ENCODE data around the gene RPL36A.
A peak's percentile ranks its signal among the peaks of the same experiment; 100 is the strongest.

The RPL36A gene

GRCh38 chrX:101368800-101369199 is 22.0 kb upstream of the RPL36A start:
- Histone ChIP-seq H3K27me3 (ENCODE audit: control insufficient read depth, insufficient read depth, low read length) (no peaks in the 10 kb centered on the region), H3K36me3 (ENCODE audit: control insufficient read depth, insufficient read depth, low read length) (no peaks in the 10 kb centered on the region), H3K4me1 (ENCODE audit: control insufficient read depth, insufficient read depth, low read length) (no peaks in the 10 kb centered on the region), H3K27ac (ENCODE audit: low read length) (no peak overlapping the region), H3K9me3 (ENCODE audit: control insufficient read depth, insufficient read depth, low read length) (no peaks in the 10 kb centered on the region), H3K4me3 (ENCODE audit: low read length) (no peak overlapping the region)
- DNase-seq (ENCODE audit: low read depth, low spot score), result no peak

DNA sequence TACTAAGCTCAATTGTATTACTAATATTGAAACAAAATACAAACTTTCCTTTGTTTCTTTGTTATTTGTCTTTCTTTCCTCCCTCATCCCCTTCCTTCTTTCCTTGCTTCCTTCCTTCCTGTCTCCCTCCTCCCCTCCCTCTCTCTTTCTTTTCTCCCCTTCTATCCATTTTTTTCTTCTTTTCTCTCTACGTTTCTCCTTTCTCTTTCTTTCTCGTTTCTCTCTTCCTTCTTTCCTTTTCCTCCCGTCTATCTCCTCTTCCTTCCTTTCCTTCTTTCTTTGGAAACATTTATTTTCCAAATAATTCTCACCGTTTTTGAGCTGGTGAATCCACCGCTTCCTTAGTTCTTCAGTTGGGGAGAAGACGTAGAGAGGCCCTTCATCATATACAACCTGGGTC is 21.1 kb upstream of the RPL36A start:
- Histone ChIP-seq H3K4me1 (ENCODE audit: control insufficient read depth, insufficient read depth, low read length) (no peaks in the 10 kb centered on the region), H3K36me3 (ENCODE audit: control insufficient read depth, insufficient read depth, low read length) (no peaks in the 10 kb centered on the region)
- WGBS (ENCODE audit: insufficient coverage, insufficient read length), result 99% methylated on average over 3 of the region's 6 CpGs

GRCh38 chrX:101370888-101371504 is 19.8 kb upstream of the RPL36A start:
- H3K4me3 ChIP-seq (ENCODE audit: low read length), result no peak overlapping the region
- no peaks in the 10 kb centered on the region for H3K4me1 ChIP-seq (ENCODE audit: control insufficient read depth, insufficient read depth, low read length)
- no peaks in the 10 kb centered on the region for H3K36me3 ChIP-seq (ENCODE audit: control insufficient read depth, insufficient read depth, low read length)
- no peaks in the 10 kb centered on the region for H3K9me3 ChIP-seq (ENCODE audit: control insufficient read depth, insufficient read depth, low read length)
- no peaks in the 10 kb centered on the region for H3K27me3 ChIP-seq (ENCODE audit: control insufficient read depth, insufficient read depth, low read length)
- WGBS (ENCODE audit: insufficient coverage, insufficient read length), result no CpG with 5 or more reads among the region's 3 CpGs
- H3K27ac ChIP-seq (ENCODE audit: low read length), result no peak overlapping the region
- DNase-seq (ENCODE audit: low read depth, low spot score), result no peak

More for the DNA sequence above, 21.1 kb upstream of the RPL36A start:
- H3K4me3 ChIP-seq (ENCODE audit: low read length), result no peak overlapping the region
- H3K27ac ChIP-seq (ENCODE audit: low read length), result no peak overlapping the region
- H3K9me3 ChIP-seq (ENCODE audit: control insufficient read depth, insufficient read depth, low read length), result no peaks in the 10 kb centered on the region
- no peaks in the 10 kb centered on the region for H3K27me3 ChIP-seq (ENCODE audit: control insufficient read depth, insufficient read depth, low read length)
- no peak for DNase-seq (ENCODE audit: low read depth, low spot score)

DNA sequence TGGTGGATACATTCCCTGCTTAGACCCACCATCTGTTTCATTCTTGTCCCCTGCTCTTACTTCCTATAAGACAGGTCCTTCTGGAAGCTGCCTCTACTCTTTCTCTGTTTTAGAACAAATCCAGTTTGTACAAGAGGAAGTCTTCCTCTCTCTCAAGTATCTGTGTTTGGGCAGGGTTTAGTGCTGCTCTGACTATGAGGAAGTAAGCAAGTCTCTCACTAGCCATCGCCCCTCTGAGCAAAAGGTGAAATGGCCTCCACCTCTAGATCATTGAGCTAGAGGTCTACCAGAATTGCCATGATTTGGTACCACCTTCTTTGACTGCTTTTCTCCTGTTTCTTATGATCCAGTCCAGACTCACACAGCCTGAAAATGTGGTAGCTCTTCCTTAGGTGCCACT is 13.3 kb upstream of the RPL36A start:
- Histone ChIP-seq H3K27me3 (ENCODE audit: control insufficient read depth, insufficient read depth, low read length) (no peaks in the 10 kb centered on the region), H3K9me3 (ENCODE audit: control insufficient read depth, insufficient read depth, low read length) (no peaks in the 10 kb centered on the region), H3K36me3 (ENCODE audit: control insufficient read depth, insufficient read depth, low read length) (no peaks in the 10 kb centered on the region), H3K4me3 (ENCODE audit: low read length) (no peak overlapping the region), H3K4me1 (ENCODE audit: control insufficient read depth, insufficient read depth, low read length) (no peaks in the 10 kb centered on the region), H3K27ac (ENCODE audit: low read length) (no peak overlapping the region)
- no CpG with 5 or more reads among the region's 1 CpG for WGBS (ENCODE audit: insufficient coverage, insufficient read length)
- DNase-seq (ENCODE audit: low read depth, low spot score), result no peak

- H3K27ac ChIP-seq (ENCODE audit: low read length), result no peak overlapping the region
- DNase-seq (ENCODE audit: low read depth, low spot score), result no peak
- WGBS (ENCODE audit: insufficient coverage, insufficient read length), result no CpG with 5 or more reads among the region's 4 CpGs
Measured at GRCh38 chrX:101383679-101384205, 7.1 kb upstream of the RPL36A start.

DNA sequence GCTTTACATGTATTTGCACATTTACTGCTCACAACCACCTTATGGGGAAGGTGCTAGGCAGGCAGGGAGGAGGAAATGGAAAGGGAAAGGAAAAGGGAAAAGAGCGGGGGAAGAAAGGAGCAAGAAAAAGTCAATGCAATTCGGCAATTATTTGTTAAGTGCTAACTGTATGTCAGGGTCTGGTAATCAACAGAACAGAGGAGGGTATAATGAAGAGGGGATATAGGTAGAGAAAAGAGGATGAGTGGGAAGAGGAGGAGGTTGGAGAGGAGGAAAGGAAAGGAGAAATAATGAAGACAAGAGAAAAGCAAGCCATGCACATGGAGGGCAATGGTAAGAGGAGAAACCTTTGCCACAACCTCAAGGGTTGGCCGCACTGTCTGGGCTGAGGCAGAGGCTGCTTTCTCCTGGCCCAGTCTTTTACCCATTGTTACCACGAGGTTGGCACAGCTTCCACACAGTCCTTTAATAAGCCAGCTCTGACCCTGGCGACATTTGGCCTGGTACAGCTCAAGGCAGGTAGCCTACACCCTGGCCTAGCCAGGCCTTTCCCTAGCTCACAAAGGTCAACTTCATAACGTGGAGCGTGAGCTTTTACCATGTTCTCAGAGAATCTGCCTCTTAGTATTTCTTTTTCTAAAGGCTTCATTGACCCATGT is 5.7 kb upstream of the RPL36A start:
- H3K36me3 ChIP-seq (ENCODE audit: control insufficient read depth, insufficient read depth, low read length), result no peaks in the 10 kb centered on the region
- no peak for DNase-seq (ENCODE audit: low read depth, low spot score)
- H3K4me3 ChIP-seq (ENCODE audit: low read length), result no peak overlapping the region
- H3K9me3 ChIP-seq (ENCODE audit: control insufficient read depth, insufficient read depth, low read length), result no peaks in the 10 kb centered on the region
- WGBS (ENCODE audit: insufficient coverage, insufficient read length), result no CpG with 5 or more reads among the region's 7 CpGs
- no peak overlapping the region for H3K27ac ChIP-seq (ENCODE audit: low read length)
- no peaks in the 10 kb centered on the region for H3K4me1 ChIP-seq (ENCODE audit: control insufficient read depth, insufficient read depth, low read length)
- no peaks in the 10 kb centered on the region for H3K27me3 ChIP-seq (ENCODE audit: control insufficient read depth, insufficient read depth, low read length)

More at GRCh38 chrX:101383679-101384205, 7.1 kb upstream of the RPL36A start:
- no peaks in the 10 kb centered on the region for H3K27me3 ChIP-seq (ENCODE audit: control insufficient read depth, insufficient read depth, low read length)
- H3K4me1 ChIP-seq (ENCODE audit: control insufficient read depth, insufficient read depth, low read length), result no peaks in the 10 kb centered on the region
- no peaks in the 10 kb centered on the region for H3K36me3 ChIP-seq (ENCODE audit: control insufficient read depth, insufficient read depth, low read length)
- no peak overlapping the region for H3K4me3 ChIP-seq (ENCODE audit: low read length)
- H3K9me3 ChIP-seq (ENCODE audit: control insufficient read depth, insufficient read depth, low read length), result no peaks in the 10 kb centered on the region

DNA sequence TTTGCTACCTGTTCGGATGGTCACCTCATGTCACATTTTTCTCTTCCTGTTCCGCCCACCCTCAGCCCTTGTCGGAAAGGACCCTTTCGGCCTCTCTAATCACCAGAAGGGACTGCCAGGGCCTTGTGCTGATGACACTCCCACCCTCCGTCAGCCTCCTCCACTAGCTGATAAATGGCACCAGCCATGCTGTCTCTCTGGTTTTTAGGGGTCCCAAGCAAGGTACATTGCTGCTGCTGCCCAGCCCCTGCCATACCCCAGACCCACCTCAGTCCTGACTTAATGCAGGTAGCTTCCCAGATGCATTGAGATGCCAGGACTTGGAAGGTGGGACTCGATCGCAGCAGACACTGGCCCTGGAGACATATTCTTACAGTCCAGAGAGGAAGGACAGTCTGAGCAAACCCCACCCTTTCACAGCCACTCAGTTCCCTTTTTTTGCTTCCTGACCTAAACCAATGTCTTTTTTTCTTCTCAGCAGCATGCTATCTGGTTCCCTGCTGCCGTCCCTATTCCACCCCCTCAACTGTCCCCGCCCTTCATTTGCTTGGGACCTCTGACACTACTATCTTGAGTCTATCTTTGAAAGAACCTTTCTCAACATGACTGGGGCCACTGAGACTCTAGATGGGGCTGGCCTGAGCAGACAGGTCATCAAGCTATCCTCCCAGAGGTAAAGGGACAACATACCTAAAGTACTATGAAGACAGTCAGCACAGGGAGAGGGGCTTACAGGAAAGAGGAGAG is 4.8 kb upstream of the RPL36A start, which contains the start of gene BTK:
Gene BTK, minus strand, starts transcription at position 397 of the 747 bp plus-strand sequence. CDS start 10,907 bp downstream, outside the sequence.
- WGBS (ENCODE audit: insufficient coverage, insufficient read length), result no CpG with 5 or more reads among the region's 9 CpGs
- no peaks in the 10 kb centered on the region for H3K4me1 ChIP-seq (ENCODE audit: control insufficient read depth, insufficient read depth, low read length)

DNA sequence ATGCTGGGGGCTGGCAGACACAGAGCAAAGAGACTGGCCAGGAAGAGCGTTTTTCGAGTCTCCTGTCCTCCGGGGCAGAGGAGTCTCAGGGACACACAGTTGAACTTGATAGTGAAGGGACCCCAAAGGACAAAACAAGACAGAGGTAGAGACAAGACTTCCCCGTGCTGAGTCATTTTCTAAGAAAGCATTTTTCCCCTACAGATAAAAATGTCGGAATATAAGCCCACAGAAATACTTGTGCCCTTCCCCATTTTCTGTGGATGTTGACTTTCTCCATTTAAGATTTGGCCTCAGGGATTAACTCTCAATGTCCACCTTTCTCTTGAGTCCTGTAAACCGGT is 4.3 kb upstream of the RPL36A start:
- Histone ChIP-seq H3K4me1 (ENCODE audit: control insufficient read depth, insufficient read depth, low read length) (no peaks in the 10 kb centered on the region), H3K27ac (ENCODE audit: low read length) (no peak overlapping the region), H3K4me3 (ENCODE audit: low read length) (no peak overlapping the region), H3K27me3 (ENCODE audit: control insufficient read depth, insufficient read depth, low read length) (no peaks in the 10 kb centered on the region), H3K9me3 (ENCODE audit: control insufficient read depth, insufficient read depth, low read length) (no peaks in the 10 kb centered on the region), H3K36me3 (ENCODE audit: control insufficient read depth, insufficient read depth, low read length) (peaks cover 3% of the 10 kb centered on the region; the same call in 1 of the 2 replicates)
- DNase-seq (ENCODE audit: low read depth, low spot score), result no peak
- WGBS (ENCODE audit: insufficient coverage, insufficient read length), result no CpG with 5 or more reads among the region's 6 CpGs

More for the DNA sequence above, 4.8 kb upstream of the RPL36A start, which contains the start of gene BTK:
- no peaks in the 10 kb centered on the region for H3K36me3 ChIP-seq (ENCODE audit: control insufficient read depth, insufficient read depth, low read length)
- no peaks in the 10 kb centered on the region for H3K27me3 ChIP-seq (ENCODE audit: control insufficient read depth, insufficient read depth, low read length)
- no peak within 1 kb of the TSS for H3K27ac ChIP-seq (ENCODE audit: low read length)
- no peaks in the 10 kb centered on the region for H3K9me3 ChIP-seq (ENCODE audit: control insufficient read depth, insufficient read depth, low read length)
- no peak within 1 kb of the TSS for H3K4me3 ChIP-seq (ENCODE audit: low read length)
- no peak for DNase-seq (ENCODE audit: low read depth, low spot score)

DNA sequence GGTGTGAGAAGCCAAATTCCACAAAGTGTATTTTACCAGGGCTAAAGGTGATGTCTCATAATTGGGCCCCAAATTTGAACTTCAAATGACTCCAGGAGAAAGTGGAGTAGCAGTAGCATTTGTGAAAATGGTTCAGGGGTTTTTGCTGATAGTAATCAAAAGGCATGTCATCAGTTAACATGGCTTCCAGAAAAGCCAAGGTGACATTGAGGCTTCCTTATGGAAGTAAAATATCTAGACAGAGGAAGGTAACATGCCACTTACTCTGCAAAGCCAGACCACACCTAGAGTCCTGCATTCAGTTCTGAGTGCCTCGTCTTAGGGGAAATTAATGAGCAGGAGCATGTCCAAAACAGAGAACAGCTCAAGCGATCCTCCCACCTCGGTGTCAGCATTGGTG is 2.2 kb upstream of the RPL36A start:
- Histone ChIP-seq H3K36me3 (ENCODE audit: control insufficient read depth, insufficient read depth, low read length) (peaks cover 12% of the 10 kb centered on the region; the same call in 1 of the 2 replicates), H3K27ac (ENCODE audit: low read length) (no peak overlapping the region), H3K9me3 (ENCODE audit: control insufficient read depth, insufficient read depth, low read length) (no peaks in the 10 kb centered on the region), H3K27me3 (ENCODE audit: control insufficient read depth, insufficient read depth, low read length) (no peaks in the 10 kb centered on the region), H3K4me3 (ENCODE audit: low read length) (no peak overlapping the region), H3K4me1 (ENCODE audit: control insufficient read depth, insufficient read depth, low read length) (no peaks in the 10 kb centered on the region)
- DNase-seq (ENCODE audit: low read depth, low spot score), result no peak
- WGBS (ENCODE audit: insufficient coverage, insufficient read length), result no CpG with 5 or more reads among the region's 3 CpGs

DNA sequence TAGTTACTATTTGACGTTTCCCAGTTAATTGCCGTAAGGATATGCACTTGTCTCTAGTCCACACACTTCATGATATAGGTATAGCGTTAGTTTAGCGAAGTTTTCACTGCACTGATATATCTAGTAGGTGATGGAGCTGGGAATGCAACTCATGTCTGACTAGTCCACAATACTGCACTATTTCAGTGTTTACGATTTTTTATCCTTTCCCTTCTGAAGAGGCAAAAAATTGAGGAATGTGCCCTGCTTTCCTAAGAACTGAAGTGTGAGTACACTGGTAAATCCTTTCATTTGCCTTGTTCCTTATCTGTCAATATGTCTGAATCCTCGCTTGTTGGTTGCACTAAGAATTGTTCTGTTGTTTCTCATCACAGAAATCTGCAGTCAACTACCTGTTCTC is 1.0 kb downstream of the RPL36A start:
- H3K27ac ChIP-seq (ENCODE audit: low read length), result no peak overlapping the region
- no peaks in the 10 kb centered on the region for H3K27me3 ChIP-seq (ENCODE audit: control insufficient read depth, insufficient read depth, low read length)
- peaks cover 12% of the 10 kb centered on the region; the same call in 1 of the 2 replicates for H3K36me3 ChIP-seq (ENCODE audit: control insufficient read depth, insufficient read depth, low read length)
- no peaks in the 10 kb centered on the region for H3K4me1 ChIP-seq (ENCODE audit: control insufficient read depth, insufficient read depth, low read length)
- peak overlapping the region; percentile 98; the same call in 1 of the 2 replicates for H3K4me3 ChIP-seq (ENCODE audit: low read length)
- WGBS (ENCODE audit: insufficient coverage, insufficient read length), result no CpG with 5 or more reads among the region's 6 CpGs
- no peak for DNase-seq (ENCODE audit: low read depth, low spot score)
- H3K9me3 ChIP-seq (ENCODE audit: control insufficient read depth, insufficient read depth, low read length), result no peaks in the 10 kb centered on the region

Data from iPS DF 6.9 (cell line).